GM12875 (cell line): ENCODE measurements around the gene NDUFA13.

Experiments used
- H3K4me3 ChIP-seq: one replicate; pipeline ENCODE4 v1.5.1; 2011; ENCODE audit warnings: low read depth, low read length, control low read depth
- CTCF ChIP-seq: IDR thresholded peaks from 2 replicates; pipeline ENCODE4 v1.5.1; 2011; ENCODE audit warnings: low read depth, mild to moderate bottlenecking, control low read depth, inconsistent platforms, low read length, moderate library complexity, borderline replicate concordance; ENCODE audit not compliant: insufficient read depth

Gene NDUFA13

GRCh38 chr19:19546751-19547162, 30.7 kb downstream of the NDUFA13 start:
- no peak for TF ChIP-seq CTCF

GRCh38 chr19:19547674-19548336, 31.8 kb downstream of the NDUFA13 start:
- TF ChIP-seq CTCF = no peak
- H3K4me3 ChIP-seq = no peak overlapping the region

More at GRCh38 chr19:19546751-19547162, 30.7 kb downstream of the NDUFA13 start:
- no peak overlapping the region for H3K4me3 ChIP-seq

GRCh38 chr19:19548915-19549759, 33.1 kb downstream of the NDUFA13 start:
- no peak overlapping the region for H3K4me3 ChIP-seq
- TF ChIP-seq CTCF = no peak

- no peak overlapping the region for H3K4me3 ChIP-seq
- TF ChIP-seq CTCF = no peak
Measured at GRCh38 chr19:19549804-19550464, 33.9 kb downstream of the NDUFA13 start.

- no peak overlapping the region for H3K4me3 ChIP-seq
- no peak for TF ChIP-seq CTCF
Measured at GRCh38 chr19:19550485-19550929, 34.5 kb downstream of the NDUFA13 start.

GRCh38 chr19:19550972-19551852, 35.2 kb downstream of the NDUFA13 start:
- TF ChIP-seq CTCF = no peak

More at GRCh38 chr19:19550972-19551852, 35.2 kb downstream of the NDUFA13 start:
- no peak overlapping the region for H3K4me3 ChIP-seq
